Stimulated activated CD4-positive, alpha-beta T cell treated with anti-CD3 and anti-CD28 coated beads, Interleukin-1b, Interleukin-23, amount 100 ng/mL, for 48 hours (primary cell): ENCODE measurements around the gene ANAPC5.
"Not testable (repeated sequence)": the region's sequence is repeated elsewhere in the genome, so short reads cannot be mapped to it uniquely, and the experiment has no call there.

Experiments
- DNase-seq: peaks from one replicate; pipeline ENCODE4 v3.0.0-alpha.2; 2020

Gene ANAPC5, protein sequence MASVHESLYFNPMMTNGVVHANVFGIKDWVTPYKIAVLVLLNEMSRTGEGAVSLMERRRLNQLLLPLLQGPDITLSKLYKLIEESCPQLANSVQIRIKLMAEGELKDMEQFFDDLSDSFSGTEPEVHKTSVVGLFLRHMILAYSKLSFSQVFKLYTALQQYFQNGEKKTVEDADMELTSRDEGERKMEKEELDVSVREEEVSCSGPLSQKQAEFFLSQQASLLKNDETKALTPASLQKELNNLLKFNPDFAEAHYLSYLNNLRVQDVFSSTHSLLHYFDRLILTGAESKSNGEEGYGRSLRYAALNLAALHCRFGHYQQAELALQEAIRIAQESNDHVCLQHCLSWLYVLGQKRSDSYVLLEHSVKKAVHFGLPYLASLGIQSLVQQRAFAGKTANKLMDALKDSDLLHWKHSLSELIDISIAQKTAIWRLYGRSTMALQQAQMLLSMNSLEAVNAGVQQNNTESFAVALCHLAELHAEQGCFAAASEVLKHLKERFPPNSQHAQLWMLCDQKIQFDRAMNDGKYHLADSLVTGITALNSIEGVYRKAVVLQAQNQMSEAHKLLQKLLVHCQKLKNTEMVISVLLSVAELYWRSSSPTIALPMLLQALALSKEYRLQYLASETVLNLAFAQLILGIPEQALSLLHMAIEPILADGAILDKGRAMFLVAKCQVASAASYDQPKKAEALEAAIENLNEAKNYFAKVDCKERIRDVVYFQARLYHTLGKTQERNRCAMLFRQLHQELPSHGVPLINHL

DNA sequence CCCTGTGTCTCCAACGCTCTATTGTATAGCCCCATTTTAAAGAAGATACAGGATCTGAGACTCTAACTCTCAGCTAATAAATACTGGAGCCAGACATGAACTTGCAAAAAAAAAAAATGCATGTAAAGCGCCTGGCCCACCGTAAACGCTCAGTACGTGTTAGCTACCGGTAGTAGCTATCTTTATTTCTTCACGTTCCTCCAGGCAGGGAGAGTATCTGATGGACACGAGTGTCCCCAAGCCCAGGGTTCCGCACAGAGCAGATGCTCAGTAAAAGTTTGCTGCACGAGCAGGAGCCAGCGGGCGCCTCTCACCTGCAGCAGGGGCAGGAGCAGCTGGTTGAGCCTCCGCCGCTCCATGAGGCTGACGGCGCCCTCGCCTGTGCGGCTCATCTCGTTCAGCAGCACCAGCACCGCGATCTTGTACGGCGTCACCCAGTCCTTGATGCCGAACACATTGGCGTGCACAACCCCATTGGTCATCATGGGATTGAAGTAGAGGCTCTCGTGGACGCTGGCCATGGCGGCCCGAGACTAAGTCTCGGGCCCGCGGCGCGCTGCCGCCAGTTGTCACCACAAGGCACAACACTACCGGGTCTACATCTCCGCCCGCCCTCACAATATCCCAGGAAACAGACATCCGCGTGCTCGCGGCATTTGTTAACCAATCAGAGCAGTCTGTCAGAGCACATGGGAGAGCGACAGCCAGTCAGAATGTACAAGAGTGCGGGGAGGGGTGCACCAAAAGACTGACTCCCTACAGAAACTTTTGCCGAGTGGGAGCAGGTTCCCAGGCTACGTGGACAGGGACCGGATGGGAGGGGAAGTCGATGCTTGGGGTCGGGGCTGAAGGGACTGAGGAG lies at the start of gene ANAPC5:
Gene ANAPC5 (minus strand): TSS at position 592 of the 862 bp plus-strand sequence. CDS start 71 bp downstream, at position 521.
- DNase-seq, result peak; percentile 95

DNA sequence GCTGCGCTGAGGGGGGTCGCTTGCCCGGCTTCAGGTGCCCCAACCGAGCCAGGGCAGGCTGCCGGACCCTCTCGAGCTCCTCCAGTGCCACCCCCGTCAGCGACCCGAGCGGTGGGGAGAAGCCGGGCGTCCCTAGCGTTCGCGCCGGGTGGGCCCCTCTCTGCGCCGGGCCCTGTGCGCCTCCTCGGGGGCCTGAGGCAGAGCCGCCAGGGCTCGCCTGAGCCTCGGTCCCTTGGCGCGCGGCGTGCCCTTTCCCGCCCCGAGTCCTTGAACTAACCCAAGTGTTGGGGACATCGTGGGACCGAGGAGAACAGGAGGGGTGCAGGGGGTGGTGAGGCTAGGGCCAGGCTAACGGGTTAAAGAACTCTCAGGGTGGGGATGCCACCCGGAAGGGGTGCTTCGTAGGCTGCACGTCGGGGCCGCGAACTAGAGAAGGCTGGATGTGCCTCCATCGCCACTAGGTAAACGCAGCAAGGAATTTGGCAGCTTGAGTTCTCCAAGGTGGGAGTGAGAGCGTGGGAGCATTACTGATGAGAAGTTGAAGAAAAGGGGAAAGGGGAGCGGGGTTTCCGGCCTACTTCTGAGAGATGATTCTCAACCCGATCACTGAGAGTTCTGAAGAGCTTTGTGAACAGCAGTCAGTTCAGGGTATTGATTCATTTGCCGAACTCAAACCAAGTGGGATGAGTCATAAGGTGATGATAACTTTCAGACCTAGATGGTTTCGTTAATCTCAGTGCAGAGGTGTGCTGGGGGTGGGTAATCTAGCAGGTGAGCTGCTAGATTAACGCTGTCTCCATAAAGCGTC lies 48.3 kb upstream of the ANAPC5 start:
- peak; percentile 66 for DNase-seq

DNA sequence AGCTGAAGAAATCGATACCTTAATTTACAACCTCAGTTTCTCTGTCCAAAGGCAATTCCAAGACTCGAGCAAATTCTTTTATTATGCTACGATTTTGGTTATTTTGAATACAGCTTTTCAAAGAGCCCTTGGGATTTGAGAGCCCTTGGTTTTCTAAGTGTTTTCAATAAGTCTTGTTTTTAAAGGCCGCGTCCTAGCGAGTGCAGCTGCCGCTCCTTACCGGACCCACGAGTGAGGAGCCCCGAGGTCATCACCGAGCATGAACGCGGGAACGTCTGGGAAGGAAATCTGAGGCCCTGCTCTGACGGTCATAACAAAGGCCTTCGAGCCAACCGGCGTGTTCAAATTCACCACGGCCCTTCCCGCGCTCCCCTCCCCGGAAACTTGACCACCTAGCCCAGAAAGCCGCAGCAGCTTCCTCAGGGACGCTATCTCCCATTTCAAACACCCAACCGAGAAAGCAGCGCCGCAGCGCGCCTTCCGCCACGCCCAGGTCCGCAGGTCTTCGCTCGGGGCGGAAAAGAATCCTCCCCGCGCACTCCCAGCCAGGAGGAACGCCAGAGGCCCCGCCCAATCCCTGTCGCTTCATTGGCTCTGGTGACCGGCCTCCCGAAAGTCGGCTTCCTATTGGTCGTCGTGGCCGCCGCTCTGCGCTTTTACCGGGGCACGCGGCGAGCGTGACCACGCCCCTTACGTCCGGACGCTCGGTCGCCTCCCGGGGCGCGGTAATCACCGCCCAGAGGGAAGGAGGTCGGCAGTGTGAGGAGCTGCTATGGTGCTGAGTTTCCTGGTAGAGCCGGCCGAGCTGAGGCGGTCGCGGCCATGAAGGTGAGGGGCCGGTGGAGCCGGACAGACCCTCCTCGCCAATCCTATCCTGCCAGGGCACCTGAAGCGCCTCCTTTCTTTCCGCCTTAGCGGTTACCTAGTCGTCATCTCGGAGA lies 47.5 kb upstream of the ANAPC5 start, which contains the start of gene RNF34:
Gene RNF34 (plus strand): TSS at position 728 of the 941 bp plus-strand sequence. CDS start 95 bp downstream, at position 823.
- peak; percentile 99 for DNase-seq

DNA sequence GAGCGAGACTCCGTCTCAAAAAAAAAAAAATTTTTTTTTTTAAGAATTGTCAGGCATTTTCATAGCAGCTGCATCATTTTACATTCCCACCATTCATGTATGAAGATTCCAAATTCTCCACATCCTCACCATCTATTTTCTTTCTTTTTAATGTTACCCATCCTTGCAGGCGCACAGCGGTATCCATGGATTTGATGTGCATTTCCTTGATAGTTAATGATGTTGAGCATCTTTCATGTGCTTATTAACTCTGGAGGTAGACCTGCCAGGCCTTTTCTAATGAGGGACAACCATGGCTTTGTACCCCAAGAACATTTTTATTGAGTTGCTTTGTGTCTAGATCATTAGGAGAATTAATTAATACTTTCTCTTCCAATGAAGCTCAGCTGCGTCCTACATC lies 46.1 kb upstream of the ANAPC5 start:
- no peak for DNase-seq

DNA sequence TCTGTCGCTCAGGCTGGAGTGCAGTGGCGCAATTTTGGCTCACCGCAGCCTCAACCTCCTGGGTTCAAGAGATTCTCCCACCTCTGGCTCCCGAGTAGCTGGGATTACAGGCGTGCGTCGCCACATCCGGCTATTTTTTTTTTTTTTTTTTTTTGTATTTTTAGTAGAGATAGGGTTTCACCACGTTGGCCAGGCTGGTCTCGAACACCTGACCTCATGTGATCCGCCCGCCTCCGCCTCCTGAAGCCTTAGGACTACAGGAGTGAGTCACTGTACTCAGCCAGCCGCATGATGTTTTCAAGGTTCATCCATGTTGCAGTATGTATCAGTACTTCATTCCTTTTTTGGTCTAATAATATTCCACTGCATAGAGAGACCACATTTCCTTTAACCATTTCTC lies 45.3 kb upstream of the ANAPC5 start:
- no peak for DNase-seq

DNA sequence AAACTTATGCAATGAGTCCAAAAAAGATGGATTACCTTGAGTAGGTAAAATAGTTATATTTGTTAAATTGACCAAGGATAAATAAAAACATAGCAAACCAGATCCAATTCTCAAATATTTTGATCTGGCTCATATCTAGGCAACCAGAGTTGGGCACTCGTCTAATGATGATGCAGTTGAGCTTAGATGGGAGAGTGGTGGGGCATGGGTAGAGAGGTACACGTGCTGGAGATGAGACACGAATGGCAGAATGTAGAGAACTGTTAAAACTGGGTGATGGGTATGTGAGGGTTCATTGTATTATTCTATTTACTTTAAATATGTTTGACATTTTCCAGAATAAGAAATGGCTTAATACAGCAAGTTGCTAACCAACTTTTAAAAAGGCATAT lies 40.1 kb upstream of the ANAPC5 start:
- DNase-seq, result no peak

DNA sequence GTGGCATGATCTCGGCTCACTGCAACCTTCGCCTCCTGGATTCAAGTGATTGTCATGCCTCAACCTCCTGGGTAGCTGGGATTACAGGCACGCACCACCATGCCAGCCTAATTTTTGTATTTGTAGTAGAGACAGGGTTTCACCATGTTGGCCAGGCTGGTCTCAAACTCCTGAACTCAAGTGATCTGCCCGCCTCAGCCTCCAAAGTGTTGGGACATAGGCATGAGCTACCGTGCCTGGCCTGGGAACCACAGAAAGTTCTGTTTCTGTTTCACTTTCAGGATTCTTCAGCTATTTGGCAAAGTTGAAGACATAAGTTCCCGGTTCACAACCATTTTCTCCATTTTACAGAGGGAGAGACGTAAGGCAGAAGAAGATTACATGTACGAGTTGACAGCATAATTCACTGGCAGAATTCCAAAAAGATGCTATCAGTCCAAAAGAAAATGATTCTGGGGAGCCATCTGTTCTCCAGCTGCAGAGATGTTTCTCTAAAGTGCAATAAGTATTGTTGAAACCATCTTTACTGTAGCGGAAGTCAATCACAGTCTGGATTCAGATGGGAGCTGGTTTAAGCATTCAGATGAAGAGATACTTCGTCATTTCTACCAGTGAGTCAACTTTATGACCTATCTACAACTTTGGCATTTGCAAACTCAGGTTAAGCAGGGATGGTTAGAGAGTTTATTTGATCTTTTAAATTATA lies 39.6 kb upstream of the ANAPC5 start:
- peak; percentile 50 for DNase-seq

DNA sequence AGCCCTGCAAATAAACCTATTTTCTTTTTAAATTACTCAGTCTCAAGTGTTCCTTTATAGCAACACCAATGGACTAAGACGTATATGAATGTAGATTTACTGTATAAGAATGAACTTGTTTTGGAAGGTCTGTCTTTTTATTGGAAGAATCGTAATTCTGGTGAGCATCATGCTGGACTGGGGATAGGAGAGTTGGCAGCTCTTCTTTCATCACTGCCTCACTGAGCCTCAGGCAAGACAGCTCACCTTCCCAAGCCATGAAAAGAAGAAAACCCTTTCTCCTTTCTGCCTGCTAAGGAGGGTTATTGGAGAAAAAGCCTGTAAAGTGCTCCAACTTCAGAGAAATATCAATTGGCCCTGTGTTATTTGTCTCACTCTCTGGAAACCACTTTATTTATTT lies 38.6 kb upstream of the ANAPC5 start:
- no peak for DNase-seq

DNA sequence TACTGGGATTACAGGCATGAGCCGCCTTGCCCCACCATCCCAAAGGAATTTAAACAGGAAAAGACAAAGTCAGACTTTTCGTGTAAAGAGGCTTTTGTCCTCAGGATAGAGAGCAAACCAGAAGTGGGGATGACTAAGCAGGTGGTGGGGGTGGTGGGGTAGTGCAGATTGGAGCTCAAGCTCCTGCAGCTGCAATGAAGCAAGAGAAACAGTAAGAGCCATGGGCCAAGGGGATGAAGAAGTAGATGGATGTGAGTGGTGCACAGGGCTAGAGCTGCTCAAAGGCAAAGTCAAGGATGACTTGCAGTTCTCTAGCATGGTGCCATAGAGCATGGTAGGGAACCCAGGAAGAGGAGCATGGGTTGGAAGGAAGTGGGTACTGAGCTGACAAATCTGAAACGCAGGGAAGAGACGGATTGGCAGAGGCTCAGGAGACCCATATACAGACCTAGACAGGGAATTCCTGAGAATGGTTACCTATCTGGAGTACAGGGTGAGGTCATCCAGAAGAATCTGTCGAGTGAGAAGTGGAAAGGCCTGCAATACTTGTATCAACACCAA lies 36.3 kb upstream of the ANAPC5 start:
- no peak for DNase-seq

DNA sequence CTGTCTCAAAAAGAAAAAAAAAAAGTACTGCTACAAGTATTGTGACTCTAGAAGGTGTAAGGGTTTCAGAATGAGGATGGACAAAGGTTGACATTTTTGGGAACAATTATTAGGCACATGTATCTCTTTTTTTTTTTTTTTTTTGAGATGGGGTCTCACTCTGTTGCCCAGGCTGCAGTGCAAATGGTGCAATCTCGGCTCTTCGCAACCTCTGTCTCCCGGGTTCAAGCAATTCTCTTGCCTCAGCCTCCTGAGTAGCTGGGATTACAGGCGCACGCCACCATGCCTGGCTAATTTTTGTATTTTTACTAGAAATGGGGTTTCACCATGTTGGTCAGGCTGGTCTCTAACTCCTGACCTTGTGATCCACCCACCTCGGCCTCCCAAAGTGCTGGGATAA lies 32.7 kb upstream of the ANAPC5 start:
- not testable (repeated sequence) for DNase-seq

DNA sequence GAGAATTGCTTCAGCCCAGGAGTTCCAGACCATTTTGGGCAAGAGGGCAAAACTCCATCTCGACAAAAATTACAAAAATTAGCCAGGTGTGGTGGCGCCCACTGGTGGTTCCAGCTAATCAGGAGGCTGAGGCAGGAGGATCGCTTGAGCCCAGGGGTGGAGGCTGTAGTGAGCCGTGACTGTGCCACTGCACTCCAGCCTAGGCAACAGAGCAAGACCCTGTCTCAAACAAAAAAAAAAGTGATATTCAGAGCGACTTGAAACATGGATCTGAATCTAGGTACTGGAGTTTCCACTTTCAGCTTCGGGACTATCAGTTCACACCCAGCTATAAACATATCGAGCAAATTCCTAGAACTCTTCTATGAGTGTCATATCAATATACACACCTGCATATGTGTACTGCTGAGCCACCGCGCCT lies 31.4 kb upstream of the ANAPC5 start:
- no peak for DNase-seq

DNA sequence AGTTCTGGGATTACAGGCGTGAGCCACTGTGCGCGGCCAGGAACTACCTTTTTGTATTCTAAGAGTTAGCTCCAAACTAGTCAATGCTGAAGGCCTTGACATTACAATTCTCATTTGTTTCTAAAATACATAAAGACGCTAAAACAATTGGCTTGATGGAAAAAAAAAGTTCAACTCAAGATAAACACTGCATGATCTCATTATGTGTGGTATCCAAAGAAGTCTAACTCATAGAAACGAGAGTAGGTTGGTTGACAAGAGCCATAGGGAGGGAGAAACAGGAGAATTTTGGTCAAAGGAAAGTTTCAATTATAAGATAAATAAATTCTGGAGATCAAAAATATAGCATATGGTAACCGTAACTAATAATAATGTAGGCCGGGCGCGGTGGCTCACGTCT lies 27.7 kb upstream of the ANAPC5 start:
- no peak for DNase-seq

DNA sequence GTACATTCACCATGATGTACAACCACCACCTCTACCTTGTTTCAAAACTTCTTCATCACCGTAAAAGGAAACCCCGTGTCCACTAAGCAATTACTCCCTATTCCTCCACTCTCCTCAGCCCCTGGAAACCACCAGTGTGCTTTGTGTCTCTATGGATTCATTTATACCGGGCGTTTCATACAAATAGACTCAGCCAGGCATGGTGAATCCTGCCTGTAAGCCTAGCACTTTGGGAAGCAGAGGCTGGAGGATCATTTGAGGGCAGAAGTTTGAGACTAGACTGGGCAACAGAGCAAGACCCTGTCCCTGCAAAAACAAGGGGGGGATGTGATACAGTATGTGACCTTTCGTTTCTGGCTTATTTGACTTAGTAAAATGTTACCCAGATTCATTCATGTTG lies 26.5 kb upstream of the ANAPC5 start:
- no peak for DNase-seq

DNA sequence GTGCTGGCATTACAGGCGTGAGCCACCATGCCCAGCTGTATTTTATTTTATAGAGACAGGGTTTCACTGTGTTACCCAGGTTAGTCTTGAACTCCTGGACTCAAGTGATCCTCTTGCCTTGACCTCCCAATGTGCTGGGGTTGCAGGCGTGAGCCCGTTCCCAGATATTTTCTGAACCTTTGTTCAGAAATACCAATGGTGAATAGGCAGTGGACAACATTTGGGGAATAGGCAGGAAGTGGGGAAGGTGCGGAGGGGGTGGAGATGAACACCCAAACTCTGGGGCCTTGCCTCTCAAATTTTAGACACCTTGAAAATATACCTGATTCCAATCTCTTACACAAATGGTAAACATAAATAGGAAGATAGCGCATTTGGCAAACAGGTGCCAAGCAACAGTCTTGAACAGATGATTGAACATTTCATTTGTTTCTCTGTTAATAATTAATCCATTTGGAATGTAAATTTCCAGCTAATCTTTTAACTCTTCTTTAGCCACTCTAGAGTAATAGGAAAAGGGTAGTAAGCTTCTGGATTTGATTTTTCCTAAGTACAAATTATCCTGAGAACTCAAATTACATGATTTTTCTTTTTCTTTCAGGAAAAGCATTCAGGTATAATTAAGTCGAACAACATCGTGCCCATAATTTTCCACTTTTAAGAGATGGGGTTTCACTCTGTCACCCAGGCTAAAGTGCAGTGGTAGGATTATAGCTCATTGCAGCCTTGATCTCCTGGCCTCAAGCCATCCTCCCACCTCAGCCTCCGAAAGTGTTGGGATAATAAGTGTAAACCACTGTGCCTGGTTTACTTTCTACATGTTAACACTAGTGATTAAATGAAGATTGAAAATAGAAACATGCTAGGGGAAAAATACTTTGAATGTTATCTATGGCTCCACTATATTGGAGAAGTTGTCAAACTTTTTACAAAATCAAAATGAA lies 24.8 kb upstream of the ANAPC5 start:
- DNase-seq, result no peak

DNA sequence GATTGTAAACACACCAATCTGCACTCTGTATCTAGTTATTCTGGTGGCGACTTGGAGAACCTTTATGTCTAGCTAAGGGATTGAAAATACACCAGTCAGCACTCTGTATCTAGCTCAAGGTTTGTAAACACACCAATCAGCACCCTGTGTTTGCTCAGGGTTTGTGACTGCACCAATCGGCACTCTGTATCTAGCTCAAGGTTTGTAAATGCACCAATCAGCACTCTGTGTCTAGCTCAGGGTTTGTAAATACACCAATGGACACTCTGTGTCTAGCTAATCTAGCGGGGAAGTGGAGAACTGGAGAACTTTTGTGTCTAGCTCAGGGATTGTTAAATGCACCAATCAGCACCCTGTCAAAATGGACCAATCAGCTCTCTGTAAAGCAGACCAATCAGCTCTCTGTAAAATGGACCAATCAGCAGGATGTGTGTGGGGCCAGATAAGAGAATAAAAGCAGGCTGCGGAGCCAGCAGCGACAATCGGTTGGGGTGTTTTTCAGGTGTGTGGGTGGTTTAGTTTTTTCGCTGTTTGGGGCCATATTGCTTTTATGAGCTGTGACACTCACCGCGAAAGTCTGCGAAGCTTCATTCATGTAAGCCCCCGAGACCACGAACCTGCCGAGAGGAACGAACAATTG lies 22.9 kb upstream of the ANAPC5 start:
- not testable (repeated sequence) for DNase-seq

DNA sequence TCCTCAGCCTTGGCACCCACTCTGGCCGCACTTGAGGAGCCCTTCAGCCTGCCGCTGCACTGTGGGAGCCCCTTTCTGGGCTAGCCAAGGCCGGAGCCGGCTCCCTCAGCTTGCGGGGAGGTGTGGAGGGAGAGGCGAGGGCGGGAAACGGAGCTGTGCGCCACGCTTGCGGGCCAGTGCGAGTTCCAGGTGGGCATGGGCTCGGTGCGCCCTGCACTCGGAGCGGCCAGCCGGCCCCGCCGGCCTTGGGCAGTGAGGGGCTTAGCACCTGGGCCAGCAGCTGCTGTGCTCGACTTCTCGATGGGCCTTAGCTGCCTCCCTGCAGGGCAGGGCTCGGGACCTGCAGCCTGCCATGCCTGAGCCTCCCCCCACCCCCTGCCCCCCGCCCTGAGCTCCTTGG lies 22.1 kb upstream of the ANAPC5 start:
- not testable (repeated sequence) for DNase-seq

DNA sequence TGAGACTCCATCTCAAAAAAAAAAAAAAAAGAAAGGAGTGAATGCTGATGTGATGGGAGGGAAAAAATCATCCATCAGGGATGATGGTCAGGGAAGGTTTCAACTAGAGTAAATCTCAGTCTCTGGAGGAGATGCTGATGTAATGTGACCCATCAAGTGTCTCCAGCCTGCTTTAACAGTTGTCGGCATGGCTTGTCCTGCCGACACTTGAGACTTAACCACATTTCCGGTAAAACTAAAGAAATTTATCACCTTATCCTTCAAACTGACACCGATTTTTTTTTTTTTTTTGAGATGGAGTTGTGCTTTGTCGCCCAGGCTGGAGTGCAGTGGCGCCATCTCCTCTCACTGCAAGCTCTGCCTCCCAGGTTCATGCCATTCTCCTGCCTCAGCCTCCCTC lies 21.5 kb upstream of the ANAPC5 start:
- no peak for DNase-seq

DNA sequence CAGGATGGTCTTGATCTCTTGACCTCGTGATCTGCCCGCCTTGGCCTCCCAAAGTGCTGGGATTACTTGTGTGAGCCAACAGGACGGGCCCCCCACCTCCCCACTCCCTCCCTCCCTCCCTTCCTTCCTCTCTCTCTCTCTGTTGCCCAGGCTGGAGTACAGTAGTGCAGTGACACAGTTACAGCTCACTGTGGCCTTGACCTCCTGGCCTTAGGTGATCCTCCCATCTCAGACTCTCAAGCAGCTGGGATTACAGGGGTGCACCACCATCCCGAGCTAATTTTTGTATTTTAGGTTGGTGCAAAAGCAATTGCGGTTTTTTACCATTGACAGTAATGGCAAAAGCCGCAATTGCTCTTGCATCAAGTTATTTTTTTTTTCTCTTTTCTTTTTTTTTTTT lies 19.2 kb upstream of the ANAPC5 start:
- DNase-seq, result no peak
